ENCODE results near the gene SAA1. TPM values are rescaled to one million over a fixed set of nuclear protein-coding genes. Genes with fewer than 3 reads are reported as not detected.

The SAA1 gene
- total and polyA plus RNA-seq, 9 of the 15 experiments (the other 6 are each of a cell fraction or from before 2014, with no cell fraction given): 6.3 TPM; not detected in 8

- FAIRE-seq: no peak
- no peaks in the 10 kb centered on the region for H3K27me3 ChIP-seq (ENCODE audit: control insufficient read depth in 2 of 2, insufficient read depth in 2 of 2, low read length in 2 of 2)
- peaks cover 74% of the 10 kb centered on the region for H3K79me2 ChIP-seq (ENCODE audit: control insufficient read depth, insufficient read depth, low read length)
- BruUV-seq (replicated peaks): no TSS peak
- no peak for ATAC-seq
- no peak overlapping the region for H3K27ac ChIP-seq (ENCODE audit: extremely low read depth, low read depth, low read length)
- intact Hi-C loops (cut with micrococcal nuclease): no loop called here
- no peaks in the 10 kb centered on the region for H3K9me1 ChIP-seq (ENCODE audit: control insufficient read depth, insufficient read depth, low read length)
- peaks cover 38% of the 10 kb centered on the region for H3K36me3 ChIP-seq (ENCODE audit: control insufficient read depth, insufficient read depth, low read length)
- H3K9me3 ChIP-seq (replicated peaks; ENCODE audit: control insufficient read depth, insufficient read depth, low read depth, low read length): no peaks in the 10 kb centered on the region
- ChIA-PET POLR2A (interaction anchor here (0.7 to 1.7 kb wide), 2 partner anchors 11 to 12 kb away, joined by 3 to 4 read pairs; no protein-coding TSS in a partner anchor), CTCF (ENCODE audit: low intra/inter-chr PET ratio) (interaction anchor here (0.6 kb wide), 1 partner anchor 317 kb away, joined by 3 read pairs; no protein-coding TSS in a partner anchor)
- no peak overlapping the region for H2AFZ ChIP-seq (ENCODE audit: low read depth, low read length)
- in situ Hi-C loops (cut with MboI): no loop called here
- DNase-seq (ENCODE audit: extremely low read depth in 1 of 4, low spot score in 3 of 4): no peak
- WGBS (ENCODE audit: insufficient coverage, low coverage, missing lambda C conversion rate): 89% methylated on average over 2 of the region's 2 CpGs
- no peak overlapping the region for H3K9ac ChIP-seq (ENCODE audit: insufficient read depth in 1 of 2, low read depth in 2 of 2, low read length in 2 of 2)
- no peak overlapping the region for H3K4me2 ChIP-seq (ENCODE audit: insufficient read depth, low read length)
- peaks cover 8 to 37% of the 10 kb centered on the region in 2 experiments; a peak in 4 of 5 replicates for H3K4me1 ChIP-seq (replicated peaks in 1 of 2; ENCODE audit: control insufficient read depth in 2 of 2, insufficient read depth in 2 of 2, low read length in 2 of 2)
- no peaks in the 10 kb centered on the region for H4K20me1 ChIP-seq (replicated peaks; ENCODE audit: control insufficient read depth, insufficient read depth, low read length)
- H3K4me3 ChIP-seq: no peak overlapping the region
- no peak for TF ChIP-seq HCFC1 (IDR thresholded peaks at IDR 0.05; ENCODE audit: low read depth, low read length)
- TF ChIP-seq MEIS2 (IDR thresholded peaks at IDR 0.05; ENCODE audit: partially characterized antibody): peak; percentile 39
- peak; percentile 68 for TF ChIP-seq RBM25 (IDR thresholded peaks at IDR 0.05; ENCODE audit: low read depth, low read length, severe bottlenecking)
- TF ChIP-seq CEBPG (CRISPR knock-in tag; IDR thresholded peaks at IDR 0.05): no peak
- no peak for TF ChIP-seq CEBPG (tag; conservative IDR thresholded peaks at IDR 0.05 in 1 of 2, IDR thresholded peaks at IDR 0.05 in 1 of 2)
- TF ChIP-seq ZBTB40 (IDR thresholded peaks at IDR 0.05): no peak
- no peak for TF ChIP-seq ZBTB40 (CRISPR knock-in tag; IDR thresholded peaks at IDR 0.05)
- no peak for TF ChIP-seq HEY1 (CRISPR knock-in tag; IDR thresholded peaks at IDR 0.05; ENCODE audit: borderline replicate concordance)
- TF ChIP-seq ZNF696 (CRISPR knock-in tag; conservative IDR thresholded peaks at IDR 0.05): no peak
- TF ChIP-seq, protein P1, sequence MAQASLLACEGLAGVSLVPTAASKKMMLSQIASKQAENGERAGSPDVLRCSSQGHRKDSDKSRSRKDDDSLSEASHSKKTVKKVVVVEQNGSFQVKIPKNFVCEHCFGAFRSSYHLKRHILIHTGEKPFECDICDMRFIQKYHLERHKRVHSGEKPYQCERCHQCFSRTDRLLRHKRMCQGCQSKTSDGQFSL (CRISPR knock-in tag; IDR thresholded peaks at IDR 0.05): no peak
- TF ChIP-seq, protein P1 (tag; IDR thresholded peaks at IDR 0.05): no peak
- TF ChIP-seq ZNF121 (CRISPR knock-in tag; conservative IDR thresholded peaks at IDR 0.05): peak; percentile 98
- TF ChIP-seq HNRNPLL (IDR thresholded peaks at IDR 0.05; ENCODE audit: low read depth, low read length, poor library complexity, severe bottlenecking): no peak
- TF ChIP-seq EP300 (IDR thresholded peaks at IDR 0.05; ENCODE audit: low read length): no peak
Measured at GRCh38 chr11:18315893-18316292, 49.8 kb downstream of the SAA1 start.

Measured in K562 (cell line).